Posterior vena cava (tissue), 2 donors: ENCODE results near the gene COG6. TPM values are rescaled to one million over a fixed set of nuclear protein-coding genes. Genes with fewer than 3 reads are reported as not detected.

ENCODE experiments used
- microRNA-seq, 2 donors: library from miRNA; unstranded; fragments of <30 nt; microRNA quantifications; one replicate each; pipeline ENCODE4 v1.2.0, GENCODE V29; 2020 to 2021; ENCODE audit warnings: borderline microRNAs expressed in 2 of 2
- total RNA-seq, 2 donors: library from RNA; stranded (reverse); fragmentation: NEBNext Ultra II Directional; extraction: Animal tissue kit (Norgen Biotek cat#: 25700); gene quantifications; one replicate each; pipeline ENCODE4 v1.2.1, GENCODE V29; 2021
- donor health status: DM: yes; HTN: yes; CAD: no.
- donor health status: DM: yes; HTN: yes; CAD: no.

COG6 gene
- total RNA-seq, 2 donors from 2014 or later = 47.7 to 54.4 TPM

Small RNAs within 50 kb of the gene (microRNA-seq; reads per million reads assigned to microRNA genes)
- 0 reads per million in 2 donors for gene MIR4305

Other genes starting within 250 kb of the COG6 start
- 100 to 1,000 TPM; 206 to 213 TPM for gene LHFPL6, start 52.5 kb upstream of the COG6 start, total RNA-seq